Trophoblast cell (in vitro differentiated cells and primary cell): ENCODE measurements around the gene CLK2.

Source experiments
- DNase-seq, 2 donors: peaks; one replicate each; pipeline ENCODE4 v3.0.0-alpha.2; 2016
- H2AFZ ChIP-seq: 2 replicates; pipeline ENCODE4 v1.6.1; 2013; ENCODE audit warnings: low read length, moderate library complexity, mild to moderate bottlenecking; ENCODE audit not compliant: insufficient read depth, poor library complexity
- H2AK5ac ChIP-seq: 2 replicates; pipeline ENCODE4 v1.6.1; 2013; ENCODE audit warnings: mild to moderate bottlenecking, low read length
- H2BK120ac ChIP-seq: 2 replicates; pipeline ENCODE4 v1.6.1; 2013; ENCODE audit warnings: low read length, mild to moderate bottlenecking, moderate library complexity; ENCODE audit not compliant: insufficient read depth, poor library complexity
- H2BK12ac ChIP-seq: 2 replicates; pipeline ENCODE4 v1.6.1; 2013; ENCODE audit warnings: mild to moderate bottlenecking, low read length, moderate library complexity
- H2BK5ac ChIP-seq: 2 replicates; pipeline ENCODE4 v1.6.1; 2013; ENCODE audit warnings: low read length, low read depth, moderate library complexity, mild to moderate bottlenecking; ENCODE audit not compliant: poor library complexity
- H3K14ac ChIP-seq: 2 replicates; pipeline ENCODE4 v1.6.1; 2013; ENCODE audit warnings: mild to moderate bottlenecking, low read length
- H3K18ac ChIP-seq: 2 replicates; pipeline ENCODE4 v1.6.1; 2013; ENCODE audit warnings: mild to moderate bottlenecking, low read length
- H3K23ac ChIP-seq: 2 replicates; pipeline ENCODE4 v1.6.1; 2013; ENCODE audit warnings: low read length
- H3K27ac ChIP-seq: 2 replicates; pipeline ENCODE4 v1.5.1; 2013; ENCODE audit warnings: low read depth, mild to moderate bottlenecking, inconsistent platforms, low read length, moderate library complexity
- H3K27me3 ChIP-seq: 2 replicates; pipeline ENCODE4 v1.6.1; 2013; ENCODE audit warnings: inconsistent platforms, mild to moderate bottlenecking, low read length, moderate library complexity; ENCODE audit not compliant: insufficient read depth
- H3K36me3 ChIP-seq, 2 experiments: 1 replicate in 1 of 2; 2 replicates in 1 of 2; pipeline ENCODE4 v1.6.1; 2013; ENCODE audit warnings: low read length in 2 of 2, mild to moderate bottlenecking in 2 of 2, moderate library complexity in 1 of 2; ENCODE audit not compliant: insufficient read depth in 2 of 2, control insufficient read depth in 1 of 2
- H3K4ac ChIP-seq: 2 replicates; pipeline ENCODE4 v1.6.1; 2013; ENCODE audit warnings: low read depth, mild to moderate bottlenecking, low read length, moderate library complexity
- H3K4me1 ChIP-seq, 2 experiments: 1 replicate in 1 of 2; 2 replicates in 1 of 2; pipeline ENCODE4 v1.6.1; 2013; ENCODE audit warnings: low read length in 2 of 2, mild to moderate bottlenecking in 2 of 2, moderate library complexity in 1 of 2; ENCODE audit not compliant: insufficient read depth in 2 of 2, control insufficient read depth in 1 of 2
- H3K4me2 ChIP-seq: 2 replicates; pipeline ENCODE4 v1.6.1; 2013; ENCODE audit warnings: inconsistent platforms, mild to moderate bottlenecking, low read length, moderate library complexity
- H3K4me3 ChIP-seq: 2 replicates; pipeline ENCODE4 v1.5.1; 2013; ENCODE audit warnings: mild to moderate bottlenecking, low read depth, low read length, inconsistent platforms
- H3K79me1 ChIP-seq: one replicate; pipeline ENCODE4 v1.6.1; 2013; ENCODE audit warnings: low read length
- H3K79me2 ChIP-seq: 2 replicates; pipeline ENCODE4 v1.6.1; 2013; ENCODE audit warnings: low read length, mild to moderate bottlenecking; ENCODE audit not compliant: control insufficient read depth, insufficient read depth, poor library complexity
- H3K9ac ChIP-seq: 2 replicates; pipeline ENCODE4 v1.6.1; 2013; ENCODE audit warnings: mild to moderate bottlenecking, low read length
- H3K9me3 ChIP-seq: 2 replicates; pipeline ENCODE4 v1.6.1; 2013; ENCODE audit warnings: low read depth, mild to moderate bottlenecking, control low read depth, inconsistent platforms, low read length; ENCODE audit not compliant: insufficient read depth
- H4K12ac ChIP-seq: 2 replicates; pipeline ENCODE4 v1.6.1; 2013; ENCODE audit warnings: low read depth, mild to moderate bottlenecking, low read length, moderate library complexity
- H4K8ac ChIP-seq: 2 replicates; pipeline ENCODE4 v1.6.1; 2013; ENCODE audit warnings: low read depth, mild to moderate bottlenecking, low read length, moderate library complexity
- H4K91ac ChIP-seq: one replicate; pipeline ENCODE4 v1.6.1; 2013; ENCODE audit warnings: low read depth, mild to moderate bottlenecking, low read length, moderate library complexity
- WGBS: extraction: QIAGEN DNeasy Blood & Tissue Kit; methylation state at CpG from one replicate; pipeline ENCODE4 v1.1.7; 2013; ENCODE audit warnings: missing lambda C conversion rate; ENCODE audit not compliant: insufficient read length, insufficient coverage; ENCODE audit errors: extremely low coverage; 5-methylcytosine and 5-hydroxymethylcytosine counted together

Gene CLK2

DNA sequence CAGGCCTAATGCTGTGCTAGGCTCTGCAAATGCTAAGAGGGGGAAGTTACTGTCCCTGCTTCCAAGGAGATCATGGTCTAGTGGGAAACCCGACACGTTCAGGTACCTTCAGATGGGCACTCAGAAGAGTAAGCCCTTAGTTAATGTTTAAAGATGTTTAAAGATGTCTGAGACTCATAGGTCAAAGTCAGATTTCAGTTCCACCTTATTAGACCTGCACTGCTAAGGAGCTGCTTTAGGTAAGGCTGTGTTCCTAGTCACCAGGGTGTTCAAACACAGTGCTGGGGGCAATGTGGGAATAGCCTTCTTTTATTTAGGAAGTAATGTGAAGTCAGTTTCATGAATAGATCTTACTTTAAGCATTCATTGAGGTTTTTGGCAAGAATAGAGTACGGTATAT is 43.6 kb upstream of the CLK2 start:
- Histone ChIP-seq H2BK5ac (no peak overlapping the region), H3K4me3 (no peak overlapping the region), H3K4ac (no peak overlapping the region), H4K8ac (no peak overlapping the region), H2BK120ac (no peak overlapping the region), H3K9me3 (no peaks in the 10 kb centered on the region), H3K36me3 (peaks cover 51 to 64% of the 10 kb centered on the region in 2 experiments), H3K27ac (no peak overlapping the region), H3K79me2 (no peaks in the 10 kb centered on the region), H2BK12ac (no peak overlapping the region), H3K23ac (no peak overlapping the region), H3K4me2 (no peak overlapping the region), H3K9ac (no peak overlapping the region), H2AFZ (no peak overlapping the region), H2AK5ac (no peak overlapping the region), H3K79me1 (no peaks in the 10 kb centered on the region), H4K91ac (no peak overlapping the region), H4K12ac (no peak overlapping the region), H3K14ac (no peak overlapping the region), H3K4me1 (peaks cover 0 to 6% of the 10 kb centered on the region in 2 experiments), H3K27me3 (no peaks in the 10 kb centered on the region), H3K18ac (no peak overlapping the region)
- DNase-seq = no peak
- WGBS = no CpG with 5 or more reads among the region's 3 CpGs

DNA sequence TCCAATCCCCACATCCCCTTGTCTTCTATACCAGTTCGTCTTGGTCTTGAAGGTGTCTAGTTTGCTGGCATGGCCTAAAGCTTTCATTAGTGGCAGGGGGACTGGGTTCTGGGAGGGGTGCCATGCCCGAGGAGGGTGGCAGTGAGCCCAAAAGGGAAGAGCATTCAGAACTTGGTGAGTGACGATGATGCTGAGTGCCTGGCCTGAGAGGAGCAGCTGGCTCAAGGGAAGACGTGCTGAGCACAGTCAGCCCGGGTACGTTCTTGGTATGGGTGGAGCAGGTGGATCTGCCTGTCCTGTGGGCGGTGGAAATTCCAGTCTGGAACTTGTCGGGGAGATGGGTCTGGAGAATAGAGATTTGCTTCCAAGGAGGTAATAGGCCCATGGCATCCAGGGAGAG is 40.0 kb upstream of the CLK2 start:
- Histone ChIP-seq H4K12ac (no peak overlapping the region), H2AK5ac (no peak overlapping the region), H3K36me3 (peaks cover 36 to 37% of the 10 kb centered on the region in 2 experiments), H4K91ac (no peak overlapping the region), H3K9ac (no peak overlapping the region), H4K8ac (no peak overlapping the region), H3K14ac (no peak overlapping the region), H2AFZ (no peak overlapping the region), H3K27ac (no peak overlapping the region), H3K79me2 (peaks cover 10% of the 10 kb centered on the region), H2BK120ac (no peak overlapping the region), H3K27me3 (no peaks in the 10 kb centered on the region), H3K4ac (no peak overlapping the region), H3K18ac (no peak overlapping the region), H3K79me1 (peaks cover 12% of the 10 kb centered on the region), H2BK5ac (no peak overlapping the region), H3K4me3 (no peak overlapping the region), H3K4me2 (no peak overlapping the region), H3K23ac (no peak overlapping the region), H3K9me3 (no peaks in the 10 kb centered on the region), H2BK12ac (no peak overlapping the region), H3K4me1 (peaks cover 5 to 10% of the 10 kb centered on the region in 2 experiments)
- no CpG with 5 or more reads among the region's 8 CpGs for WGBS
- DNase-seq = no peak

GRCh38 chr1:155309423-155310021 is 36.2 kb upstream of the CLK2 start:
- H3K36me3 ChIP-seq = peaks cover 19 to 23% of the 10 kb centered on the region in 2 experiments
- H2AFZ ChIP-seq = peak overlapping the region; percentile 33
- peaks cover 18% of the 10 kb centered on the region for H3K79me1 ChIP-seq
- no peaks in the 10 kb centered on the region for H3K9me3 ChIP-seq
- H3K9ac ChIP-seq = peak overlapping the region; percentile 97
- H2BK120ac ChIP-seq = peak overlapping the region; percentile 98
- H3K4me3 ChIP-seq = peak overlapping the region; percentile 92
- peaks cover 19 to 26% of the 10 kb centered on the region in 2 experiments for H3K4me1 ChIP-seq
- no CpG with 5 or more reads among the region's 11 CpGs for WGBS
- H3K23ac ChIP-seq = peak overlapping the region; percentile 11
- H3K4me2 ChIP-seq = peak overlapping the region; percentile 86
- peak overlapping the region; percentile 97 for H3K4ac ChIP-seq
- peak overlapping the region; percentile 92 for H2BK5ac ChIP-seq
- peak overlapping the region; percentile 94 for H4K91ac ChIP-seq
- peak overlapping the region; percentile 85 for H3K27ac ChIP-seq
- peak overlapping the region; percentile 87 for H3K18ac ChIP-seq
- H2AK5ac ChIP-seq = peak overlapping the region; percentile 93
- no peaks in the 10 kb centered on the region for H3K27me3 ChIP-seq
- peaks cover 10% of the 10 kb centered on the region for H3K79me2 ChIP-seq
- H3K14ac ChIP-seq = peak overlapping the region; percentile 93
- H4K8ac ChIP-seq = peak overlapping the region; percentile 90
- peak overlapping the region; percentile 85 for H4K12ac ChIP-seq
- H2BK12ac ChIP-seq = peak overlapping the region; percentile 21
- DNase-seq = peak in 1 of 2 donors; percentile 17

DNA sequence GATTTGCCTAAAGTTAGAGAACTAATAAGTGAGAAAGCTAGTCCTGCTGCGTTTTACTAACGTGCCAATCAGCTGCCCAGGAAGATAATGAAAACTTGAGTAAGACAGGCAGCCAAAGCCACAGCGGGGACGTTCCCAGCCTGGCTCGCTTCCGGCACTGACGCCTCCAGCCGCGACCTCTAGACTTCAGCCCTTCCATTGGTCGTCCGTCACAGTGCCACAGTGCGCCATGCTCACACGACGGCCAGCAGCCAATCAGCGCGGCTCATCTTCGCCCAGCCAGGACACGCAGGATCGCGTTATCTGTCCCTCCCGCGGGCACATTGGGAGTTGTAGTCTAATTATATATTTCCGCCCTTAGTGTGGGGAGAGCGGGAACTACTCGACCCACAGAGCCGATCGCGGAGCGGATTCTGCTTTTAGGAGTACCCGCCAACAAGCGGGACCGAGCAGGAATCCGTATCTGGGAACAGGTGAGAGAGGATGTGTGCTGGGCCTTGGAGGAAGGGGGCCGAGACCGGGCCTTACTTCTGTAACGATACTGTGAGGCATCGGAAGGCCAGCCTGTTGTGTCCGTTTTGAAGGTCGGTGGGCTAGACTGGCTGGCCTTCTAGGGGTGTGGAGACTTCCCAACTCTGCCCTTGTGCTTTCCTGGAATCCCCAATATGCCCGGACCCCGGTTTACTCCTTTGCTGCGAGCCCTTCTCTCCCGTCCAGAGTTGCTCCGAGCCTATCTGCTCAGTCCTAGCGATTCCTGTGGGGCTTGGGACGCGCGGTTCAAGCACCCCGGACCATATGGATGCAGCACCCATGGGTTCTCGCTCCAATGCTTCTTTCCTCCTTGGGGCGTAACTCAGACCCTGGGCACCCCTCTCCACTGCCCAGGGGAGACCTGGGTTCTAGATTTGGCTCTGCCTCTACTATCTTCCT is 35.5 kb upstream of the CLK2 start, which contains the start of gene FDPS:
TSS of gene FDPS (plus strand) at position 374 of the 930 bp plus-strand sequence. CDS start 924 bp downstream, outside the sequence.
- WGBS = no CpG with 5 or more reads among the region's 51 CpGs
- H2AFZ ChIP-seq = peak within 1 kb of the TSS; percentile 35
- H3K9me3 ChIP-seq = no peaks in the 10 kb centered on the region
- peak within 1 kb of the TSS; percentile 92 for H3K4me3 ChIP-seq
- H3K4me1 ChIP-seq = peaks cover 19 to 26% of the 10 kb centered on the region in 2 experiments
- H2BK120ac ChIP-seq = peak within 1 kb of the TSS; percentile 98
- H3K27me3 ChIP-seq = no peaks in the 10 kb centered on the region
- peak within 1 kb of the TSS; percentile 93 for H2AK5ac ChIP-seq
- peaks cover 14 to 18% of the 10 kb centered on the region in 2 experiments for H3K36me3 ChIP-seq
- peak within 1 kb of the TSS; percentile 90 for H4K8ac ChIP-seq
- H2BK5ac ChIP-seq = peak within 1 kb of the TSS; percentile 92
- peak within 1 kb of the TSS; percentile 97 for H3K4ac ChIP-seq
- H3K4me2 ChIP-seq = peak within 1 kb of the TSS; percentile 86
- H3K79me1 ChIP-seq = peaks cover 18% of the 10 kb centered on the region
- peak within 1 kb of the TSS; percentile 97 for H3K9ac ChIP-seq
- peak; percentile 99 to 100 for DNase-seq
- peaks cover 10% of the 10 kb centered on the region for H3K79me2 ChIP-seq
- H4K91ac ChIP-seq = peak within 1 kb of the TSS; percentile 94
- H2BK12ac ChIP-seq = peak within 1 kb of the TSS; percentile 54
- peak within 1 kb of the TSS; percentile 11 for H3K23ac ChIP-seq
- H3K14ac ChIP-seq = peak within 1 kb of the TSS; percentile 93
- H3K27ac ChIP-seq = peak within 1 kb of the TSS; percentile 97
- peak within 1 kb of the TSS; percentile 87 for H3K18ac ChIP-seq
- H4K12ac ChIP-seq = peak within 1 kb of the TSS; percentile 85
